ENCODE results near the gene LPAR1.

LPAR1 gene

GRCh38 chr9:111039231-111039906 is 1.1 kb upstream of the LPAR1 start (continued):
- no peak for TF ChIP-seq TCF4 (CRISPR knock-in tag; IDR thresholded peaks at IDR 0.05; ENCODE audit: borderline replicate concordance)
- TF ChIP-seq TSHZ2 (CRISPR knock-in tag; IDR thresholded peaks at IDR 0.05) = no peak
- no peak for TF ChIP-seq ARNTL (CRISPR knock-in tag; IDR thresholded peaks at IDR 0.05; ENCODE audit: borderline replicate concordance, low read depth)
- TF ChIP-seq PPARA (CRISPR knock-in tag; IDR thresholded peaks at IDR 0.05; ENCODE audit: borderline replicate concordance) = no peak
- no peak for TF ChIP-seq ZNF8 (CRISPR knock-in tag; IDR thresholded peaks at IDR 0.05)
- TF ChIP-seq BACH2 (CRISPR knock-in tag; IDR thresholded peaks at IDR 0.05; ENCODE audit: borderline replicate concordance) = no peak
- TF ChIP-seq CREB5 (CRISPR knock-in tag; IDR thresholded peaks at IDR 0.05; ENCODE audit: low read depth) = no peak
- TF ChIP-seq ESRRG (CRISPR knock-in tag; IDR thresholded peaks at IDR 0.05) = no peak
- TF ChIP-seq OSR1 (CRISPR knock-in tag; IDR thresholded peaks at IDR 0.05) = no peak

- no peak for TF ChIP-seq BACH2 (CRISPR knock-in tag; IDR thresholded peaks at IDR 0.05; ENCODE audit: borderline replicate concordance)
- TF ChIP-seq ESRRG (CRISPR knock-in tag; IDR thresholded peaks at IDR 0.05) = no peak
- no peak for TF ChIP-seq ZC3H10 (CRISPR knock-in tag; IDR thresholded peaks at IDR 0.05)
- TF ChIP-seq CREB5 (CRISPR knock-in tag; IDR thresholded peaks at IDR 0.05; ENCODE audit: low read depth) = no peak
- TF ChIP-seq ZFP30 (CRISPR knock-in tag; IDR thresholded peaks at IDR 0.05) = no peak
- TF ChIP-seq ZNF70 (CRISPR knock-in tag; IDR thresholded peaks at IDR 0.05) = no peak
- TF ChIP-seq TSHZ2 (CRISPR knock-in tag; IDR thresholded peaks at IDR 0.05) = no peak
- no peak for TF ChIP-seq CSRNP3 (CRISPR knock-in tag; IDR thresholded peaks at IDR 0.05)
- TF ChIP-seq OSR1 (CRISPR knock-in tag; IDR thresholded peaks at IDR 0.05) = no peak
- ATAC-seq = peak; percentile 72
Measured at GRCh38 chr9:111037708-111038330, 451 bp downstream of the LPAR1 start.

- ATAC-seq = peak; percentile 44
- TF ChIP-seq SNAI2 (CRISPR knock-in tag; IDR thresholded peaks at IDR 0.05) (no peak), CREB5 (CRISPR knock-in tag; IDR thresholded peaks at IDR 0.05; ENCODE audit: low read depth) (no peak), TCF4 (CRISPR knock-in tag; IDR thresholded peaks at IDR 0.05; ENCODE audit: borderline replicate concordance) (no peak), RARB (CRISPR knock-in tag; IDR thresholded peaks at IDR 0.05) (no peak), OSR1 (CRISPR knock-in tag; IDR thresholded peaks at IDR 0.05) (no peak), ZFP3 (CRISPR knock-in tag; IDR thresholded peaks at IDR 0.05) (no peak), BACH2 (CRISPR knock-in tag; IDR thresholded peaks at IDR 0.05; ENCODE audit: borderline replicate concordance) (no peak), ZNF565 (CRISPR knock-in tag; conservative IDR thresholded peaks at IDR 0.05; ENCODE audit: low read depth) (no peak), ZNF70 (CRISPR knock-in tag; IDR thresholded peaks at IDR 0.05) (no peak), ZNF8 (CRISPR knock-in tag; IDR thresholded peaks at IDR 0.05) (no peak), PPARA (CRISPR knock-in tag; IDR thresholded peaks at IDR 0.05; ENCODE audit: borderline replicate concordance) (no peak), GLIS3 (CRISPR knock-in tag; IDR thresholded peaks at IDR 0.05) (no peak), ESRRG (CRISPR knock-in tag; IDR thresholded peaks at IDR 0.05) (no peak), PATZ1 (CRISPR knock-in tag; IDR thresholded peaks at IDR 0.05; ENCODE audit: borderline replicate concordance) (no peak), ARNTL (CRISPR knock-in tag; IDR thresholded peaks at IDR 0.05; ENCODE audit: borderline replicate concordance, low read depth) (no peak), CSDC2 (CRISPR knock-in tag; IDR thresholded peaks at IDR 0.05) (no peak), ZC3H10 (CRISPR knock-in tag; IDR thresholded peaks at IDR 0.05) (no peak), CSRNP3 (CRISPR knock-in tag; IDR thresholded peaks at IDR 0.05) (no peak)
Measured at GRCh38 chr9:111037356-111037707, 938 bp downstream of the LPAR1 start.
